H9 (cell line): Measurements from ENCODE around the gene CLEC20A. TPM values are rescaled to one million over a fixed set of nuclear protein-coding genes. Genes with fewer than 3 reads are reported as not detected.

ENCODE experiments used
- DNase-seq: peaks from one replicate; pipeline ENCODE4 v3.0.0-alpha.2; 2017
- H2AFZ ChIP-seq: one replicate; pipeline ENCODE4 v1.6.1; 2013; ENCODE audit warnings: mild to moderate bottlenecking, low read length, control low read depth, moderate library complexity
- H2AK5ac ChIP-seq: 2 replicates; pipeline ENCODE4 v1.6.1; 2013; ENCODE audit warnings: low read length, control low read depth, mixed read lengths; ENCODE audit not compliant: insufficient read length
- H2BK120ac ChIP-seq: one replicate; pipeline ENCODE4 v1.6.1; 2013; ENCODE audit warnings: low read depth, mild to moderate bottlenecking, low read length, control low read depth, inconsistent platforms; ENCODE audit not compliant: poor library complexity, severe bottlenecking
- H2BK12ac ChIP-seq: 2 replicates; pipeline ENCODE4 v1.6.1; 2013; ENCODE audit warnings: low read length, control low read depth, mixed read lengths, low read depth; ENCODE audit not compliant: insufficient read length
- H2BK15ac ChIP-seq: 2 replicates; pipeline ENCODE4 v1.6.1; 2013; ENCODE audit warnings: low read depth, low read length, control low read depth
- H2BK20ac ChIP-seq: one replicate; pipeline ENCODE4 v1.6.1; 2013; ENCODE audit warnings: low read depth, mild to moderate bottlenecking, low read length, control low read depth, inconsistent platforms; ENCODE audit not compliant: poor library complexity, severe bottlenecking
- H2BK5ac ChIP-seq: 2 replicates; pipeline ENCODE4 v1.6.1; 2013; ENCODE audit warnings: low read length, control low read depth, mixed read lengths; ENCODE audit not compliant: insufficient read length
- H3K14ac ChIP-seq: 2 replicates; pipeline ENCODE4 v1.6.1; 2013; ENCODE audit warnings: low read length, control low read depth; ENCODE audit not compliant: insufficient read depth
- H3K18ac ChIP-seq: 2 replicates; pipeline ENCODE4 v1.6.1; 2013; ENCODE audit warnings: low read depth, mild to moderate bottlenecking, mixed read lengths, low read length, control low read depth; ENCODE audit not compliant: insufficient read length
- H3K23ac ChIP-seq: 2 replicates; pipeline ENCODE4 v1.6.1; 2013; ENCODE audit warnings: low read length, control low read depth, mixed read lengths, low read depth; ENCODE audit not compliant: insufficient read length
- H3K23me2 ChIP-seq: 2 replicates; pipeline ENCODE4 v1.6.1; 2013; ENCODE audit warnings: low read depth, mild to moderate bottlenecking, mixed read lengths, low read length, control low read depth; ENCODE audit not compliant: insufficient read length, poor library complexity, severe bottlenecking
- H3K27ac ChIP-seq: 2 replicates; pipeline ENCODE4 v1.5.1; 2013; ENCODE audit warnings: low read length, control low read depth, mixed read lengths, low read depth; ENCODE audit not compliant: insufficient read length
- H3K27me3 ChIP-seq: 2 replicates; pipeline ENCODE4 v1.6.1; 2013; ENCODE audit warnings: low read length, control low read depth, inconsistent platforms; ENCODE audit not compliant: insufficient read depth
- H3K4ac ChIP-seq: 2 replicates; pipeline ENCODE4 v1.6.1; 2013; ENCODE audit warnings: low read depth, mild to moderate bottlenecking, control low read depth, inconsistent platforms, low read length, moderate library complexity
- H3K4me1 ChIP-seq: 2 replicates; pipeline ENCODE4 v1.6.1; 2013; ENCODE audit warnings: low read length, control low read depth, inconsistent platforms; ENCODE audit not compliant: insufficient read depth
- H3K4me2 ChIP-seq: 2 replicates; pipeline ENCODE4 v1.6.1; 2013; ENCODE audit warnings: low read length, control low read depth, mixed read lengths; ENCODE audit not compliant: insufficient read length, insufficient read depth
- H3K56ac ChIP-seq: 2 replicates; pipeline ENCODE4 v1.6.1; 2013; ENCODE audit warnings: low read depth, mild to moderate bottlenecking, mixed read lengths, low read length, control low read depth; ENCODE audit not compliant: insufficient read length
- H3K79me1 ChIP-seq: 2 replicates; pipeline ENCODE4 v1.6.1; 2013; ENCODE audit warnings: low read depth, mild to moderate bottlenecking, moderate library complexity, low read length, control low read depth, inconsistent platforms; ENCODE audit not compliant: insufficient read depth, poor library complexity, severe bottlenecking
- H3K79me2 ChIP-seq: 2 replicates; pipeline ENCODE4 v1.6.1; 2013; ENCODE audit warnings: low read length, control low read depth, inconsistent platforms; ENCODE audit not compliant: insufficient read depth
- H3K9ac ChIP-seq: 2 replicates; pipeline ENCODE4 v1.6.1; 2013; ENCODE audit warnings: low read length, control low read depth, mixed read lengths; ENCODE audit not compliant: insufficient read length; ENCODE audit errors: extremely low read depth
- H3K9me3 ChIP-seq: one replicate; pipeline ENCODE4 v1.6.1; 2013; ENCODE audit warnings: low read depth, low read length, inconsistent platforms; ENCODE audit not compliant: control insufficient read depth
- H3T11ph ChIP-seq: one replicate; pipeline ENCODE4 v1.6.1; 2013; ENCODE audit warnings: mild to moderate bottlenecking, low read length, control low read depth, inconsistent platforms
- H4K20me1 ChIP-seq: one replicate; pipeline ENCODE4 v1.6.1; 2013; ENCODE audit not compliant: control insufficient read depth, insufficient read length, insufficient read depth
- H4K5ac ChIP-seq: 2 replicates; pipeline ENCODE4 v1.6.1; 2013; ENCODE audit warnings: low read depth, mild to moderate bottlenecking, mixed read lengths, low read length, control low read depth; ENCODE audit not compliant: insufficient read length
- H4K8ac ChIP-seq: replicated peaks from 2 replicates; pipeline ENCODE4 v1.6.1; 2013; ENCODE audit warnings: low read length, control low read depth, mixed read lengths, low read depth; ENCODE audit not compliant: insufficient read length
- H4K91ac ChIP-seq: 2 replicates; pipeline ENCODE4 v1.6.1; 2013; ENCODE audit warnings: low read depth, mild to moderate bottlenecking, moderate library complexity, mixed read lengths, low read length, control low read depth; ENCODE audit not compliant: insufficient read length
- H3K27ac Mint-ChIP-seq, 3 experiments: 2 replicates in 2 of 3; 3 replicates in 1 of 3; pipeline ENCODE4 v1.8.0; 2020 to 2021; ENCODE audit warnings: mixed read lengths in 3 of 3, mild to moderate bottlenecking in 1 of 3, moderate library complexity in 1 of 3
- H3K27me3 Mint-ChIP-seq: 2 replicates; pipeline ENCODE4 v1.8.0; 2021; ENCODE audit warnings: low read depth, mild to moderate bottlenecking, moderate library complexity, mixed read lengths
- H3K36me3 Mint-ChIP-seq, 3 experiments: 2 replicates in 2 of 3; 3 replicates in 1 of 3; pipeline ENCODE4 v1.8.0; 2020 to 2021; ENCODE audit warnings: low read depth in 3 of 3, mixed read lengths in 3 of 3; ENCODE audit not compliant: insufficient read depth in 1 of 3
- H3K4me1 Mint-ChIP-seq, 2 experiments: 2 replicates each; pipeline ENCODE4 v1.8.0; 2020; ENCODE audit warnings: mixed read lengths in 2 of 2
- H3K4me3 Mint-ChIP-seq, 2 experiments: 2 replicates in 1 of 2; 3 replicates in 1 of 2; pipeline ENCODE4 v1.8.0; 2020 to 2021; ENCODE audit warnings: mild to moderate bottlenecking in 2 of 2, mixed read lengths in 2 of 2, moderate library complexity in 1 of 2
- H3K9me3 Mint-ChIP-seq, 2 experiments: 2 replicates in 1 of 2; 3 replicates in 1 of 2; pipeline ENCODE4 v1.8.0; 2020; ENCODE audit warnings: mild to moderate bottlenecking in 2 of 2, mixed read lengths in 2 of 2, moderate library complexity in 1 of 2
- CTCF ChIP-seq: fragments of 200-600 bp; sonication (generic); conservative IDR thresholded peaks from 3 replicates; pipeline ENCODE4 v1.8.0; 2021; ENCODE audit warnings: antibody characterized with exemption, mild to moderate bottlenecking
- WGBS: extraction: QIAGEN DNeasy Blood & Tissue Kit; methylation state at CpG from one replicate; pipeline ENCODE4 v1.1.7; 2013; ENCODE audit warnings: missing lambda C conversion rate, low lambda C conversion rate, mixed read lengths; ENCODE audit not compliant: insufficient read length; ENCODE audit errors: extremely low coverage; 5-methylcytosine and 5-hydroxymethylcytosine counted together
- total RNA-seq: library from RNA; stranded (reverse); gene quantifications from 2 replicates; pipeline ENCODE4 v1.2.1, GENCODE V29; 2021

CLEC20A gene
- total RNA-seq, 1 experiment from 2014 or later = not detected

DNA sequence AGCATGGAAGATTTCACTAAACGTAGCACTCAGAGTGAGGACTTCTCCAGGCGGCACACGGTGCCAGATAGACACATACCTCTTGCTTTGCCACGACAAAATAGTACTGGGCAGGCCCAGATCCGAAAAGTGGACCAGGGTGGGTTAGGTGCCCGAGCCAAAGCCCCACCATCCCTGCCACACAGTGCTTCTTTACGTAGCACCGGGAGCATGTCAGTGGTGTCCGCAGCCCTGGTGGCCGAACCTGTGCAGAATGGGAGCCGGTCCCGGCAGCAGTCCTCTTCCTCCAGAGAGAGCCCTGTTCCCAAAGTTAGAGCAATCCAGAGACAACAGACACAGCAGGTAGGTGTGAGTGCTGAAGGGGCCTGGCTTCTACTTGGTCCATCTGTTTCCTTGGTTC, 38.6 kb downstream of the CLEC20A start:
- Histone ChIP-seq H2AK5ac (no peak overlapping the region), H3K79me1 (no peaks in the 10 kb centered on the region), H4K5ac (no peak overlapping the region), H2AFZ (no peak overlapping the region), H3K9me3 (no peaks in the 10 kb centered on the region), H3K23me2 (no peaks in the 10 kb centered on the region), H3K14ac (no peak overlapping the region), H3K27ac (no peak overlapping the region), H3K9ac (no peak overlapping the region), H4K91ac (no peak overlapping the region), H3K4ac (no peak overlapping the region), H2BK12ac (no peak overlapping the region), H4K20me1 (no peaks in the 10 kb centered on the region), H3K4me2 (no peak overlapping the region), H3T11ph (no peak overlapping the region), H3K4me1 (no peaks in the 10 kb centered on the region), H3K23ac (no peak overlapping the region), H2BK5ac (no peak overlapping the region), H3K79me2 (no peaks in the 10 kb centered on the region), H4K8ac (no peak overlapping the region), H3K56ac (no peak overlapping the region), H3K18ac (no peak overlapping the region), H2BK15ac (no peak overlapping the region), H3K27me3 (no peaks in the 10 kb centered on the region), H2BK120ac (no peak overlapping the region), H2BK20ac (no peak overlapping the region)
- Mint-ChIP-seq H3K27me3 (no peaks in the 10 kb centered on the region), H3K36me3 (peaks cover 2 to 18% (median 16%) of the 10 kb centered on the region in 3 experiments; a peak in 4 of 7 replicates), H3K4me3 (no peak overlapping the region), H3K9me3 (no peaks in the 10 kb centered on the region), H3K4me1 (peaks cover 11% of the 10 kb centered on the region in 2 experiments), H3K27ac (no peak overlapping the region)
- WGBS = no CpG with 5 or more reads among the region's 12 CpGs
- no peak for TF ChIP-seq CTCF
- DNase-seq = no peak
